ENCODE results near the gene HFM1.

The HFM1 gene

DNA sequence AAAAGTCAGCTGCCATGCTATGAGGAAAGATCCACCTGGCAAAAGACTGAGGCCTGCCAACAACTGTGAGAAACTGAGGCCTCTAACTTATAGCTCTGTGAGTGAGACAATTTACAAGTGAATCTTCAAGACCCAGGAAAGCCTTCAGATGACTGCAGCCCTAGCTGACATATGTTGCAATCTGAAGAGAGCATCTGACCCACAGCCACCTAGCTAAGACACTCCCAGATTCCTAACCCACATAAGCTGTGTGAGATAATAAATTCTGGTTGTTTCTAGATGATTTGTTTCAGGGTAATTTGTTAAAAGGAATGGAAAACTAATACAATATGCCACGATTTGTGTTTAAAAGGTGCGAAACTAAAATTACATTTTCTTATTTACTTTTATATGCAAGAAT, 55.1 kb downstream of the HFM1 start:
- no peak for DNase-seq (ENCODE audit: extremely low read depth, low read depth)
- H3K4me3 ChIP-seq (replicated peaks; ENCODE audit: low read depth, low read length) = no peak overlapping the region
- TF ChIP-seq CTCF (IDR thresholded peaks at IDR 0.05; ENCODE audit: low read depth, low read length, missing control alignments) = no peak

DNA sequence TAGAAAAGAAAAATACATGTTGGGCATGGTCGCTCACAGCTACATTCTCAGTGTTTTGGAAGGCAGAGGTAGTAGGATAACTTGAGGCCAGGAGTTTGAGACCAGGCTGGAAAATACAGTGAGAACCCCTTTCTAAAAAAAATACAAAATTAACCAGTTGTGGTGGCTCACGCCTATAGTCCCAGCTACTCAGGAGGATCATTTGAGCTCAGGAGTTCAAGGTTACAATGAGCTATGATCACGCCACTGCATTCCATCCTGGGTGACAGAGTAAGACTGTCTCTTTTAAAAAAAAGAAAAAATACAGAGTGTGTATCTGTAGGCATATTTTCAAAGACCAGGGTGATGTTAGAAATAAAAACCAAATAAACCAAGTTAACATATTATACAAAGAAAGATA, 57.8 kb downstream of the HFM1 start:
- no peak for DNase-seq (ENCODE audit: extremely low read depth, low read depth)
- no peak for TF ChIP-seq CTCF (IDR thresholded peaks at IDR 0.05; ENCODE audit: low read depth, low read length, missing control alignments)
- H3K4me3 ChIP-seq (replicated peaks; ENCODE audit: low read depth, low read length) = no peak overlapping the region

DNA sequence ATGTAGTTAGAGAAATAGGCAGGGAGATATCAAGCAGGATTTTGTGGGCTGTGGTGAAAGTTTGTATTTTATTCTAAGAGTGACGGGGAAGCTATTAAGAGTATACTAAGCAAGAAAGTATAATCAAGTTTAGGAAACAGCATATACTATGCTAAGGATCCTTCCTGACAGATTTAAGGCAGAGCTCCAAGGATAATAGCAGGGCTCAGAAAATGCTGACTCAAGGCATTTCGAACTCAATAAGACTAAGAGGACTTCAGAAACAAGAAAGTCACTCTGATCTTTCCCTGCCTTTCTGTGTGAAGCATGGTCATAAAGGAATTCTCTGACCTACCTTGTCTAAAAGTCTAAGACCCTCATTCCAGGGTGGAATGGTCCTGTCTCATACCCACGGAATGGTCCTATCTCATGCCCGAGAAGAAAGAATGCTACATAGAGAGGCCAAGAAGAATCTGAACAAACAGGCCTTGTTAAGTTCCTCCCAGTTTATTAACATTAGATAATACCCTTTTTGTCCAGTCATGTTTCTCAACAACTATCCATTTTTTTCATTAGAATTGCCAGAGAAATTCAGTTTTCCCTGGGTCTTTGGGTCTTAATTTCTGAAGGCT, 59.1 kb downstream of the HFM1 start:
- TF ChIP-seq CTCF (IDR thresholded peaks at IDR 0.05; ENCODE audit: low read depth, low read length, missing control alignments) = no peak
- no peak for DNase-seq (ENCODE audit: extremely low read depth, low read depth)
- no peak overlapping the region for H3K4me3 ChIP-seq (replicated peaks; ENCODE audit: low read depth, low read length)

DNA sequence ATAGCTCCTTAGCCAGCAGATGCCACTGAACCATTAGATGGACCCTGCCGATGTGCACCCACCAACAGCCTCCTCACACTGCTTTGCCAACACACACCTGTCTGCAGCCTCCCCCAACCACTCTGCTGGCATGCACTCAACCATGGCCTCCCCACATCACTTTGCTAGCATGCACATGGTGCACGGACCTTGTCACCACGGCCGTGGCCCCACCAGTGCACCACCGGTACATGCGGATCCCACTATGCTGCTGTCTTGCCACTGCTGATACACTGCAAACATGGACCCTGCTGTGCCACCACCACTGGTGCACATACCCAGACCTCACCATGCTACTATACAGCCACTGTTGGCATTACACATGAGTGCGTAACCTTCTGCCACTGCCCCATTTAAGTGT, 66.1 kb downstream of the HFM1 start:
- no peak for DNase-seq (ENCODE audit: extremely low read depth, low read depth)
- TF ChIP-seq CTCF (IDR thresholded peaks at IDR 0.05; ENCODE audit: low read depth, low read length, missing control alignments) = no peak
- H3K4me3 ChIP-seq (replicated peaks; ENCODE audit: low read depth, low read length) = no peak overlapping the region

DNA sequence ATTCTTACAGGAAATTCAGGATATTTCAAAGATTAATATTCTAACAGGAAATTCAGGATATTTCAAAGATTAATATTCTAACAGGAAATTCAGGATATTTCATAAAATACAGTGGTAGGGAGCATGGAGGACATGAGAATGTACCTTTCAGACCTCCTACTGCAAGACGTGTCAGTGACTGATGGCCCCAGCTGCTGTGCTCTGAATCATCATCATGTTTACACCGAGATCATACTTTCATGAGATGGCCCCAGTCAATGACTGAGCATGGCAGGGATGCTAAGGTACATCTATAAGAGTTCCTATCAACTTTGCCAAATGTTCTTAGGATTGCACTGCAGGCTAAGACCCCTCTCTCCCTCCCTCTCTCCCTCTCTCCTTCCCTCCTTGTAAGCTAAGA, 69.0 kb downstream of the HFM1 start:
- no peak for DNase-seq (ENCODE audit: extremely low read depth, low read depth)
- H3K4me3 ChIP-seq (replicated peaks; ENCODE audit: low read depth, low read length) = no peak overlapping the region
- TF ChIP-seq CTCF (IDR thresholded peaks at IDR 0.05; ENCODE audit: low read depth, low read length, missing control alignments) = no peak

DNA sequence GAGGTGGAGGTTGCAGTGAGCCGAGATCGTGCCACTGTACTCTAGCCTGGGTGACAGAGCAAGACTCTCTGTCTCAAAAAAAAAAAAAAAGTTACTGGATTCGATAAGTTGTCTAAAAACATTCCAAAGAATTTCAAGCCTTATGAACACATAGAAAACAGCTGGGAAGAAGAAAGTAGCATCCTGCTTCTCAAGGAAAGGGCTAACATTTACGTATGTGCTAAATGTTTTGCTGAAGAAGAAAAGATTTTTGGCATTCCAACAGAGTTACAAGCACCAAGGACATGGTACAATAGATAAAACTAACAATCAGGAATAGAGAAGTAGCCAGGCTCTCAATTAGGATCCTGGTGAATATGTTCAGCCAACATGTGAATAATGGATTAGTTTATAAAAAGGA, 69.8 kb downstream of the HFM1 start:
- no peak for DNase-seq (ENCODE audit: extremely low read depth, low read depth)
- TF ChIP-seq CTCF (IDR thresholded peaks at IDR 0.05; ENCODE audit: low read depth, low read length, missing control alignments) = no peak
- H3K4me3 ChIP-seq (replicated peaks; ENCODE audit: low read depth, low read length) = no peak overlapping the region

- no peak for DNase-seq (ENCODE audit: extremely low read depth, low read depth)
- TF ChIP-seq CTCF (IDR thresholded peaks at IDR 0.05; ENCODE audit: low read depth, low read length, missing control alignments) = no peak
Measured at GRCh38 chr1:91325456-91325855, 79.2 kb downstream of the HFM1 start.

More at GRCh38 chr1:91325456-91325855, 79.2 kb downstream of the HFM1 start:
- H3K4me3 ChIP-seq (replicated peaks; ENCODE audit: low read depth, low read length) = no peak overlapping the region

All from HFF-Myc (cell line).